Tibial nerve (tissue), 4 donors: Measurements from ENCODE around the gene TOP1. TPM values are rescaled to one million over a fixed set of nuclear protein-coding genes. Genes with fewer than 3 reads are reported as not detected.

Experiments
- DNase-seq, 2 donors: peaks; one replicate each; pipeline ENCODE4 v3.0.0-alpha.2; 2019; ENCODE audit warnings: low spot score in 2 of 2
- H3K27ac ChIP-seq, 4 donors: fragments of 200-600 bp; sonication (generic) in 3 of 4; one replicate each; pipeline ENCODE4 v1.5.1; 2017 to 2019; ENCODE audit warnings: mild to moderate bottlenecking in 1 of 4
- H3K27me3 ChIP-seq, 2 donors: fragments of 200-600 bp; sonication (generic) in 1 of 2; one replicate each; pipeline versions ENCODE4 v1.5.1 to v1.6.0; 2017 to 2019
- H3K36me3 ChIP-seq, 3 donors: fragments of 200-600 bp; sonication (generic); one replicate each; pipeline ENCODE4 v1.5.1; 2018 to 2019
- H3K4me1 ChIP-seq, 4 donors: fragments of 200-600 bp; sonication (generic) in 3 of 4; one replicate each; pipeline ENCODE4 v1.5.1; 2017 to 2019
- H3K4me3 ChIP-seq, 4 donors: fragments of 200-600 bp; sonication (generic) in 3 of 4; one replicate each; pipeline ENCODE4 v1.5.1; 2017 to 2019; ENCODE audit warnings: mild to moderate bottlenecking in 1 of 4, moderate library complexity in 1 of 4
- H3K9me3 ChIP-seq, 4 donors: fragments of 200-600 bp; sonication (generic) in 3 of 4; one replicate each; pipeline ENCODE4 v1.5.1; 2017 to 2019
- CTCF ChIP-seq, 5 experiments: fragments of 200-600 bp in 3 of 5; fragments of 450-650 bp in 2 of 5; sonication (generic) in 3 of 5; IDR thresholded peaks; one replicate each; pipeline ENCODE4 v1.5.1; 2016 to 2019; ENCODE audit warnings: antibody characterized with exemption in 5 of 5, mild to moderate bottlenecking in 3 of 5, moderate library complexity in 2 of 5
- EP300 ChIP-seq, 2 donors: sonication (generic); formaldehyde crosslinking; IDR thresholded peaks; one replicate each; pipeline ENCODE4 v1.6.1; 2017; ENCODE audit warnings: antibody characterized with exemption in 2 of 2, mild to moderate bottlenecking in 1 of 2
- POLR2A ChIP-seq, 2 donors: fragments of 450-650 bp; IDR thresholded peaks; one replicate each; pipeline ENCODE4 v1.6.1; 2017; ENCODE audit warnings: antibody characterized with exemption in 2 of 2, mild to moderate bottlenecking in 2 of 2, moderate library complexity in 2 of 2
- WGBS, 2 donors: methylation state at CpG; one replicate each; pipeline ENCODE4 v1.1.5; 2018; 5-methylcytosine and 5-hydroxymethylcytosine counted together
- total RNA-seq, 4 donors: library from RNA; depleted of rRNA; stranded (reverse); fragments of >200 nt; gene quantifications; one replicate each; pipeline ENCODE4 v1.1.0, GENCODE V29; 2016

The TOP1 gene
- total RNA-seq, 4 donors from 2014 or later, result 17.9 to 29.1 (median 23.1) TPM

GRCh38 chr20:41007481-41007880, 21.1 kb upstream of the TOP1 start:
- no peak overlapping the region for H3K4me3 ChIP-seq
- H3K4me1 ChIP-seq, result peaks cover 0 to 43% (median 27%) of the 10 kb centered on the region in 4 donors
- TF ChIP-seq EP300 (IDR thresholded peaks at IDR 0.05) (no peak), CTCF (IDR thresholded peaks at IDR 0.05) (no peak), POLR2A (IDR thresholded peaks at IDR 0.05) (no peak)
- H3K27ac ChIP-seq, result no peak overlapping the region
- WGBS, 2 donors, result 83 to 93% methylated on average over 3 of the region's 3 CpGs
- no peaks in the 10 kb centered on the region for H3K36me3 ChIP-seq
- H3K27me3 ChIP-seq, result no peaks in the 10 kb centered on the region
- no peak for DNase-seq
- no peaks in the 10 kb centered on the region for H3K9me3 ChIP-seq

- Histone ChIP-seq H3K4me1 (peaks cover 0 to 29% (median 19%) of the 10 kb centered on the region in 4 donors), H3K9me3 (no peaks in the 10 kb centered on the region), H3K27ac (no peak overlapping the region), H3K36me3 (no peaks in the 10 kb centered on the region), H3K4me3 (no peak overlapping the region), H3K27me3 (no peaks in the 10 kb centered on the region)
- no peak for TF ChIP-seq EP300 (IDR thresholded peaks at IDR 0.05)
- TF ChIP-seq CTCF (IDR thresholded peaks at IDR 0.05), result no peak
- no peak for TF ChIP-seq POLR2A (IDR thresholded peaks at IDR 0.05)
- 63 to 72% methylated on average over 3 of the region's 3 CpGs for WGBS, 2 donors
- DNase-seq, result no peak
Measured at GRCh38 chr20:41009946-41010345, 18.7 kb upstream of the TOP1 start.

GRCh38 chr20:41011551-41012067, 17.0 kb upstream of the TOP1 start:
- Histone ChIP-seq H3K36me3 (no peaks in the 10 kb centered on the region), H3K4me1 (peaks cover 0 to 17% (median 6%) of the 10 kb centered on the region in 4 donors), H3K9me3 (no peaks in the 10 kb centered on the region), H3K4me3 (no peak overlapping the region), H3K27ac (no peak overlapping the region), H3K27me3 (no peaks in the 10 kb centered on the region)
- 71 to 77% methylated on average over 5 of the region's 5 CpGs for WGBS, 2 donors
- TF ChIP-seq POLR2A (IDR thresholded peaks at IDR 0.05) (no peak), EP300 (IDR thresholded peaks at IDR 0.05) (no peak), CTCF (IDR thresholded peaks at IDR 0.05) (no peak)
- no peak for DNase-seq

GRCh38 chr20:41014561-41015088, 14.0 kb upstream of the TOP1 start:
- 84 to 85% methylated on average over 6 of the region's 6 CpGs for WGBS, 2 donors
- DNase-seq, result no peak
- peaks cover 0 to 9% (median 5%) of the 10 kb centered on the region in 4 donors for H3K4me1 ChIP-seq
- no peaks in the 10 kb centered on the region for H3K9me3 ChIP-seq
- no peak overlapping the region for H3K4me3 ChIP-seq
- TF ChIP-seq CTCF (IDR thresholded peaks at IDR 0.05), result no peak
- TF ChIP-seq EP300 (IDR thresholded peaks at IDR 0.05), result no peak
- no peak for TF ChIP-seq POLR2A (IDR thresholded peaks at IDR 0.05)
- no peaks in the 10 kb centered on the region for H3K36me3 ChIP-seq
- H3K27me3 ChIP-seq, result no peaks in the 10 kb centered on the region
- H3K27ac ChIP-seq, result no peak overlapping the region

GRCh38 chr20:41017448-41018042, 11.1 kb upstream of the TOP1 start:
- TF ChIP-seq CTCF (IDR thresholded peaks at IDR 0.05) (no peak), EP300 (IDR thresholded peaks at IDR 0.05) (no peak), POLR2A (IDR thresholded peaks at IDR 0.05) (no peak)
- no peak for DNase-seq
- Histone ChIP-seq H3K27ac (no peak overlapping the region), H3K9me3 (no peaks in the 10 kb centered on the region), H3K4me3 (no peak overlapping the region), H3K27me3 (no peaks in the 10 kb centered on the region), H3K36me3 (no peaks in the 10 kb centered on the region), H3K4me1 (peaks cover 0 to 7% (median 3%) of the 10 kb centered on the region in 4 donors)
- 81 to 82% methylated on average over 3 of the region's 3 CpGs for WGBS, 2 donors
